Mucosa of gallbladder (tissue), 1 donor: ENCODE measurements around the gene XPO4. TPM values are rescaled to one million over a fixed set of nuclear protein-coding genes. Genes with fewer than 3 reads are reported as not detected.

Experiments used
- DNase-seq: peaks from one replicate; pipeline ENCODE4 v3.0.0-alpha.2; 2020; ENCODE audit warnings: low spot score
- total RNA-seq: library from RNA; stranded (reverse); gene quantifications from one replicate; pipeline ENCODE4 v1.2.1, GENCODE V29; 2021
- donor health status: DM: no; HTN: no; CAD: no.

XPO4 gene
- total RNA-seq, 1 donor from 2014 or later, result 12.0 TPM

GRCh38 chr13:20728579-20729311 is 173.8 kb downstream of the XPO4 start:
- DNase-seq, result no peak

GRCh38 chr13:20727856-20728255 is 174.7 kb downstream of the XPO4 start:
- DNase-seq, result no peak

Other genes with a start within 250 kb of the XPO4 start
- gene IL17D, start 199.0 kb downstream of the XPO4 start, total RNA-seq, result 7.1 TPM
- 6.5 TPM for gene EEF1AKMT1, start 128.8 kb downstream of the XPO4 start, total RNA-seq
- 35.1 TPM for gene LATS2, start 158.8 kb upstream of the XPO4 start, total RNA-seq
- gene SAP18, start 237.4 kb upstream of the XPO4 start, total RNA-seq, result 198 TPM